Liver (tissue), 9 donors: Measurements from ENCODE around the gene ALK. TPM values are rescaled to one million over a fixed set of nuclear protein-coding genes. Genes with fewer than 3 reads are reported as not detected.

Source experiments
- DNase-seq: peaks from one replicate; pipeline ENCODE4 v3.0.0-alpha.2; 2017; ENCODE audit warnings: low spot score
- H3K27ac ChIP-seq, 2 donors: one replicate each; pipeline ENCODE4 v1.7.0; 2013; ENCODE audit warnings: inconsistent platforms in 2 of 2, low read length in 2 of 2, control low read depth in 1 of 2, low read depth in 1 of 2, mild to moderate bottlenecking in 1 of 2
- H3K27me3 ChIP-seq, 4 donors: one replicate each; pipeline versions ENCODE4 v1.6.1 to v1.7.0; 2013; ENCODE audit warnings: low read length in 3 of 4, inconsistent platforms in 1 of 4, mild to moderate bottlenecking in 1 of 4, moderate library complexity in 1 of 4; ENCODE audit not compliant: control insufficient read depth in 4 of 4, insufficient read depth in 4 of 4
- H3K36me3 ChIP-seq, 4 donors: one replicate each; pipeline versions ENCODE4 v1.6.1 to v1.7.0; 2013; ENCODE audit warnings: low read length in 3 of 4, mild to moderate bottlenecking in 3 of 4, low read depth in 1 of 4, moderate library complexity in 1 of 4; ENCODE audit not compliant: control insufficient read depth in 4 of 4, insufficient read depth in 3 of 4
- H3K4me1 ChIP-seq, 4 donors: one replicate each; pipeline versions ENCODE4 v1.6.1 to v1.7.0; 2013; ENCODE audit warnings: low read length in 3 of 4, mild to moderate bottlenecking in 3 of 4, moderate library complexity in 1 of 4; ENCODE audit not compliant: control insufficient read depth in 4 of 4, insufficient read depth in 4 of 4
- H3K4me3 ChIP-seq, 3 donors: one replicate each; pipeline versions ENCODE4 v1.6.1 to v1.7.0; 2013; ENCODE audit warnings: low read length in 3 of 3, control low read depth in 1 of 3, low read depth in 1 of 3, mild to moderate bottlenecking in 1 of 3
- H3K9ac ChIP-seq, 2 donors: one replicate each; pipeline ENCODE4 v1.7.0; 2013; ENCODE audit warnings: low read length in 2 of 2, mild to moderate bottlenecking in 2 of 2, moderate library complexity in 2 of 2, control low read depth in 1 of 2, low read depth in 1 of 2
- H3K9me3 ChIP-seq, 4 donors: one replicate each; pipeline versions ENCODE4 v1.6.1 to v1.7.0; 2013; ENCODE audit warnings: low read length in 3 of 4; ENCODE audit not compliant: control insufficient read depth in 4 of 4
- CTCF ChIP-seq: fragments of 150-350 bp; IDR thresholded peaks from 2 replicates; pipeline ENCODE4 v1.5.1; 2017; ENCODE audit warnings: improper control_type of control experiment, low read depth, low read length; ENCODE audit not compliant: missing input control
- EGR1 ChIP-seq, 2 donors: IDR thresholded peaks; 2 replicates each; pipeline ENCODE4 v1.6.1; 2016 to 2018; ENCODE audit warnings: antibody characterized with exemption in 2 of 2, low read depth in 2 of 2
- FOXA1 ChIP-seq: IDR thresholded peaks from 2 replicates; pipeline ENCODE4 v1.6.1; 2016; ENCODE audit warnings: antibody characterized with exemption
- FOXA2 ChIP-seq: IDR thresholded peaks from 2 replicates; pipeline ENCODE4 v1.6.1; 2016; ENCODE audit warnings: antibody characterized with exemption
- GABPA ChIP-seq, 2 donors: IDR thresholded peaks in 1 of 2; conservative IDR thresholded peaks in 1 of 2; 2 replicates each; pipeline ENCODE4 v1.6.1; 2016; ENCODE audit warnings: antibody characterized with exemption in 2 of 2, mild to moderate bottlenecking in 1 of 2, moderate library complexity in 1 of 2
- HNF4A ChIP-seq, 2 donors: conservative IDR thresholded peaks; 2 replicates each; pipeline ENCODE4 v1.6.1; 2016; ENCODE audit warnings: antibody characterized with exemption in 2 of 2, mild to moderate bottlenecking in 2 of 2
- HNF4G ChIP-seq: IDR thresholded peaks from 2 replicates; pipeline ENCODE4 v1.6.1; 2016; ENCODE audit warnings: antibody characterized with exemption
- JUND ChIP-seq, 2 donors: IDR thresholded peaks; 2 replicates each; pipeline ENCODE4 v1.6.1; 2016; ENCODE audit warnings: antibody characterized with exemption in 2 of 2
- MAX ChIP-seq: IDR thresholded peaks from 2 replicates; pipeline ENCODE4 v1.6.1; 2016; ENCODE audit warnings: antibody characterized with exemption
- NR2F2 ChIP-seq: IDR thresholded peaks from 2 replicates; pipeline ENCODE4 v1.6.1; 2016; ENCODE audit warnings: antibody characterized with exemption
- RAD21 ChIP-seq, 2 donors: IDR thresholded peaks; 2 replicates each; pipeline ENCODE4 v1.6.1; 2016; ENCODE audit warnings: antibody characterized with exemption in 2 of 2, mild to moderate bottlenecking in 2 of 2
- RXRA ChIP-seq, 2 donors: IDR thresholded peaks; 2 replicates each; pipeline ENCODE4 v1.6.1; 2017 to 2018; ENCODE audit warnings: antibody characterized with exemption in 2 of 2, mild to moderate bottlenecking in 1 of 2
- SP1 ChIP-seq: IDR thresholded peaks from 2 replicates; pipeline ENCODE4 v1.6.1; 2018; ENCODE audit warnings: antibody characterized with exemption, mild to moderate bottlenecking
- TAF1 ChIP-seq: conservative IDR thresholded peaks from 2 replicates; pipeline ENCODE4 v1.6.1; 2016; ENCODE audit warnings: antibody characterized with exemption, mild to moderate bottlenecking
- YY1 ChIP-seq: IDR thresholded peaks from 2 replicates; pipeline ENCODE4 v1.6.1; 2016; ENCODE audit warnings: antibody characterized with exemption, mild to moderate bottlenecking
- WGBS: extraction: QIAGEN DNeasy Blood & Tissue Kit; methylation state at CpG from one replicate; pipeline ENCODE4 v1.1.7; 2013; 5-methylcytosine and 5-hydroxymethylcytosine counted together
- polyA plus RNA-seq, 2 donors: library from polyadenylated mRNA; stranded (reverse) in 1 of 2; unstranded in 1 of 2; fragments of 200-250 nt in 1 of 2; fragments of >200 nt in 1 of 2; fragmentation: Nextera tagmentation in 1 of 2; extraction: Ambion mirVana in 1 of 2; gene quantifications; one replicate each; pipeline versions ENCODE4 v1.2.1 to v1.2.3, GENCODE V29; 2013 to 2015
- total RNA-seq, 2 donors: library from RNA; depleted of rRNA; stranded (reverse); fragments of >200 nt; gene quantifications; one replicate each; pipeline ENCODE4 v1.2.3, GENCODE V29; 2014
- TF ChIP-seq, protein P1 (sequence below): IDR thresholded peaks from 2 replicates; pipeline ENCODE4 v1.6.1; 2016; ENCODE audit warnings: antibody characterized with exemption
- TF ChIP-seq, protein P2 (sequence below): IDR thresholded peaks from 2 replicates; pipeline ENCODE4 v1.6.1; 2016; ENCODE audit warnings: antibody characterized with exemption, mild to moderate bottlenecking
- TF ChIP-seq, protein P3 (sequence below): IDR thresholded peaks from 2 replicates; pipeline ENCODE4 v1.6.1; 2016; ENCODE audit warnings: antibody characterized with exemption
- donor health status: healthy.
- donor health status: healthy.
- donor health status: healthy.
- donor health status: healthy.
- donor health status: healthy.

ALK gene
- total and polyA plus RNA-seq, 4 donors = under 0.01 TPM; not detected in 3

DNA sequence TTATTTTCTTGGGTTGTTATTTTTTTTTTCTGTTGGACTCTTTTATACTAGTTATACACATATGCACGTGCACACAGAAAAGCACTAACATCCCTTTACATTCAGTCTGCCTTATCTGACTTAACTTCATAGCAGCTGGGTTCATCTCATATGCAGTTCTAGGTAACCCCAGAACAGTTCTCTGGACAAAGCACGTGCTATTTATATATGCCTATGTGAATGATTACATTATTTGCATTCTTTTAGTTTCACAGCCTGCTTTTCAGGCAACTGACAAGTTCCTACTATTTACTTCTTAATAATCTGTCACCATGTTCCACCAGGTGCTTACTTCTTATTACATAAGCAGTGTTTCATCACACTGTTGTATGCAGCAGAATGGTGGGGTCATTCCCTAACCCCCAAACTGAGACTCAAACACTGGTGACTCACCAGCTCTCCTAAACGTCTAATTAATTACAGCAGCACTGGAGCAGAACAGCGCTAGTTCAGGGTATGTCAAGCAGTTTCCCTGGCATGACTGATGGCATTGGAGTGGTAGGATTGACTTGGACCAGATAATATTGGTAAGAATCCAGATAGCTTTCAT lies 433.3 kb downstream of the ALK start:
- DNase-seq = no peak
- TF ChIP-seq FOXA1 (no peak), RAD21 (IDR thresholded peaks at IDR 0.05) (no peak), RXRA (IDR thresholded peaks at IDR 0.05) (no peak), EGR1 (IDR thresholded peaks at IDR 0.05; ENCODE audit: low read depth in 2 of 2) (no peak), MAX (no peak), NR2F2 (no peak), HNF4G (no peak)
- TF ChIP-seq, protein P1, sequence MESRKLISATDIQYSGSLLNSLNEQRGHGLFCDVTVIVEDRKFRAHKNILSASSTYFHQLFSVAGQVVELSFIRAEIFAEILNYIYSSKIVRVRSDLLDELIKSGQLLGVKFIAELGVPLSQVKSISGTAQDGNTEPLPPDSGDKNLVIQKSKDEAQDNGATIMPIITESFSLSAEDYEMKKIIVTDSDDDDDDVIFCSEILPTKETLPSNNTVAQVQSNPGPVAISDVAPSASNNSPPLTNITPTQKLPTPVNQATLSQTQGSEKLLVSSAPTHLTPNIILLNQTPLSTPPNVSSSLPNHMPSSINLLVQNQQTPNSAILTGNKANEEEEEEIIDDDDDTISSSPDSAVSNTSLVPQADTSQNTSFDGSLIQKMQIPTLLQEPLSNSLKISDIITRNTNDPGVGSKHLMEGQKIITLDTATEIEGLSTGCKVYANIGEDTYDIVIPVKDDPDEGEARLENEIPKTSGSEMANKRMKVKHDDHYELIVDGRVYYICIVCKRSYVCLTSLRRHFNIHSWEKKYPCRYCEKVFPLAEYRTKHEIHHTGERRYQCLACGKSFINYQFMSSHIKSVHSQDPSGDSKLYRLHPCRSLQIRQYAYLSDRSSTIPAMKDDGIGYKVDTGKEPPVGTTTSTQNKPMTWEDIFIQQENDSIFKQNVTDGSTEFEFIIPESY = no peak
- Histone ChIP-seq H3K27ac (no peak overlapping the region), H3K27me3 (no peaks in the 10 kb centered on the region), H3K9ac (no peak overlapping the region), H3K9me3 (no peaks in the 10 kb centered on the region), H3K4me3 (no peak overlapping the region), H3K4me1 (no peaks in the 10 kb centered on the region), H3K36me3 (no peaks in the 10 kb centered on the region)
- WGBS = 77% methylated on average over 4 of the region's 4 CpGs

- H3K4me1 ChIP-seq = no peaks in the 10 kb centered on the region
- no peak overlapping the region for H3K9ac ChIP-seq
- no peaks in the 10 kb centered on the region for H3K27me3 ChIP-seq
- no peak overlapping the region for H3K27ac ChIP-seq
- no peaks in the 10 kb centered on the region for H3K36me3 ChIP-seq
- no peaks in the 10 kb centered on the region for H3K9me3 ChIP-seq
- no peak for DNase-seq
- TF ChIP-seq TAF1 = no peak
- TF ChIP-seq, protein P2, sequence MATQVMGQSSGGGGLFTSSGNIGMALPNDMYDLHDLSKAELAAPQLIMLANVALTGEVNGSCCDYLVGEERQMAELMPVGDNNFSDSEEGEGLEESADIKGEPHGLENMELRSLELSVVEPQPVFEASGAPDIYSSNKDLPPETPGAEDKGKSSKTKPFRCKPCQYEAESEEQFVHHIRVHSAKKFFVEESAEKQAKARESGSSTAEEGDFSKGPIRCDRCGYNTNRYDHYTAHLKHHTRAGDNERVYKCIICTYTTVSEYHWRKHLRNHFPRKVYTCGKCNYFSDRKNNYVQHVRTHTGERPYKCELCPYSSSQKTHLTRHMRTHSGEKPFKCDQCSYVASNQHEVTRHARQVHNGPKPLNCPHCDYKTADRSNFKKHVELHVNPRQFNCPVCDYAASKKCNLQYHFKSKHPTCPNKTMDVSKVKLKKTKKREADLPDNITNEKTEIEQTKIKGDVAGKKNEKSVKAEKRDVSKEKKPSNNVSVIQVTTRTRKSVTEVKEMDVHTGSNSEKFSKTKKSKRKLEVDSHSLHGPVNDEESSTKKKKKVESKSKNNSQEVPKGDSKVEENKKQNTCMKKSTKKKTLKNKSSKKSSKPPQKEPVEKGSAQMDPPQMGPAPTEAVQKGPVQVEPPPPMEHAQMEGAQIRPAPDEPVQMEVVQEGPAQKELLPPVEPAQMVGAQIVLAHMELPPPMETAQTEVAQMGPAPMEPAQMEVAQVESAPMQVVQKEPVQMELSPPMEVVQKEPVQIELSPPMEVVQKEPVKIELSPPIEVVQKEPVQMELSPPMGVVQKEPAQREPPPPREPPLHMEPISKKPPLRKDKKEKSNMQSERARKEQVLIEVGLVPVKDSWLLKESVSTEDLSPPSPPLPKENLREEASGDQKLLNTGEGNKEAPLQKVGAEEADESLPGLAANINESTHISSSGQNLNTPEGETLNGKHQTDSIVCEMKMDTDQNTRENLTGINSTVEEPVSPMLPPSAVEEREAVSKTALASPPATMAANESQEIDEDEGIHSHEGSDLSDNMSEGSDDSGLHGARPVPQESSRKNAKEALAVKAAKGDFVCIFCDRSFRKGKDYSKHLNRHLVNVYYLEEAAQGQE = no peak
- TF ChIP-seq JUND (IDR thresholded peaks at IDR 0.05) = no peak
- TF ChIP-seq CTCF = no peak
- no peak for TF ChIP-seq HNF4A (conservative IDR thresholded peaks at IDR 0.05)
- TF ChIP-seq HNF4G = no peak
- TF ChIP-seq, protein P3, sequence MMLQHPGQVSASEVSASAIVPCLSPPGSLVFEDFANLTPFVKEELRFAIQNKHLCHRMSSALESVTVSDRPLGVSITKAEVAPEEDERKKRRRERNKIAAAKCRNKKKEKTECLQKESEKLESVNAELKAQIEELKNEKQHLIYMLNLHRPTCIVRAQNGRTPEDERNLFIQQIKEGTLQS = no peak
- TF ChIP-seq NR2F2 = no peak
- no peak for TF ChIP-seq FOXA2
- no peak for TF ChIP-seq RXRA (IDR thresholded peaks at IDR 0.05)
- TF ChIP-seq, protein P1 = no peak
- TF ChIP-seq FOXA1 = no peak
- no peak for TF ChIP-seq SP1
- no peak for TF ChIP-seq GABPA (IDR thresholded peaks at IDR 0.05 in 1 of 2, conservative IDR thresholded peaks at IDR 0.05 in 1 of 2)
- no peak for TF ChIP-seq EGR1 (IDR thresholded peaks at IDR 0.05; ENCODE audit: low read depth in 2 of 2)
- no peak for TF ChIP-seq YY1
- TF ChIP-seq RAD21 (IDR thresholded peaks at IDR 0.05) = no peak
- TF ChIP-seq MAX = no peak
- H3K4me3 ChIP-seq = no peak overlapping the region
- WGBS = 53% methylated on average over 3 of the region's 3 CpGs
These were observed 435.8 kb downstream of the ALK start for GRCh38 chr2:29485631-29486030.
